ENCODE measurements around the gene DPEP1.
"Not testable (repeated sequence)": the region's sequence is repeated elsewhere in the genome, so short reads cannot be mapped to it uniquely, and the experiment has no call there.

The DPEP1 gene

GRCh38 chr16:89621698-89622409 lies 8.4 kb downstream of the DPEP1 start:
- no peak for DNase-seq

DNA sequence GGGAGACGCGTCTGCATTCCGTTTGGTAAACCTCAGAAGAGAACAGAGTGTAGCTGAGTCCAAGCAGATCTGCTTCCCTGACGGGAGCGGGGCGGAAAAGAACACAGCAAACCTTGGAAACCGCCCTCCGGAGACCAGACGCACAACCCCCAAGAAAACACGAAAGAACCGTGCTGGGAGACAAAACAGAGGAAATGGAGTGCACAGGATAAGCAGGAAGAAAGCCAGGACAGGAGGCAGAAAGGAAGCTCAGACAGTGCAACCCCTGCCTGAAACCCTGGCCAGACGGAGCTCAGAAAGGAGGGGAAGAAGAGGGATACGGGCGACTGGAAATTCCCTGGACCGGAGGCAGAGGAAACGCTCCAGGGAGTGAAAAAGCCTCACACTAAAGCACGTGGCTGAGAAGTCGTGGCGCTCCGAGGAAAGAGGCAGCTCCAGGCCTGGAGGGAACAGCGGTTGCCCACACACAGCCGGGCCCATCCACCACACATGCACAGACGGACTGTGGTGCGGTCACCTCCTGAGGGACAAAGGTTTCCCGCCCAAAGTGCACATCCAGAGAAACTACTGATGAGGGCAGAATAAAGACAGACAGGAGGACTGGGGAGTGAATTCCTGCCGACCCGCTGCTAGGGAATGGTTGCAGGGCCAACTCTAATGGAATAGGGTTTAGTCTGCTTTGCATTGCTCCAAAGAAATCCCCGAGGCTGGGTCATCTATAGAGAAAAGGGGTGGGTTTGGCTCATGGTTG lies 10.2 kb downstream of the DPEP1 start:
- DNase-seq: no peak

DNA sequence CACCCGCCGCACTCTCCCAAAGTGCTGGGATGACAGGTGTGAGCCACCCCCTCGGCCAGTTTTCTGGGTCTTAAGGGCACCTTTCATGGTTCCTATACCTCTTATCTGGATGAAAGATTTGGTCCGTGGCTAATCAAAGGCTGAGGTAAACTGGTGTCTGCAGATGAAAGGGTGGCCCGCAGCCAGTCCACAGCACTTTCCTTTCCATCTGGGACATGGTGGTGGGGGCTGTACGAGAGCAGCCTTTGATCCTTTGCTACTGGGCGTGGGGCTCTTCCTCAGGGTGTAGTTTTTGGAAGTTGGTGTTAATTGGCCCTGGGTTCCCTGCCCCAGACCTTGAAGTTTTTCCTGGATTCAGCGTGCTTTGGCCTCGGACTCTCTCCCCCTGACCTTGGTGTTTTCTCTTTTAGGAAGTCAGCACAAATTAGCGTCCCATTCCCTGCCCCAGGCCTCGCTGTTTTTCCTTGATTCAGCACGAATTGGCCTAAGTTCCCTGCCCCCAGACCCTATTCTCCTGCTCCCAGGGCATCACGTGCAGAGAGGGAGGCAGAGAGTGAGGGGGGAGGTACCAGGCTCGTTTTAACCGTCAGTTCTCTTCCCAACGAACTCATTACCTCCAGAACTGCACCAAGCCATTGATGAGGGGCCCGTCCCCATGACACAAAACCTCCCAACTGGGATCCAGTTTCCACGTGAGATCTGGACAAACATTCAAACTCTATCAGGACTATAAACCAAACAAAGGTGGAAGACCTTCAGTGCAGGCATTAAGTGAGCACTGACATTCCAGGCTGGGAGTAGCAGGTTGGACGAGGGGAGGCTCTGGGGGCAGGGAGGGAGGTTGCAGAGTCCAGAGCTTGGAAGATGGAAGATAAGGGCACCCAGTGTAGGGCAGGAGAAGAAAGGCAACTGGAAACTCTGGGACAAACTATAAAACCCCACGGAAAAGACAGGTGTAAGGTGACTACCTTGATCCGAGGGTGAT lies 11.6 kb downstream of the DPEP1 start:
- no peak for DNase-seq

DNA sequence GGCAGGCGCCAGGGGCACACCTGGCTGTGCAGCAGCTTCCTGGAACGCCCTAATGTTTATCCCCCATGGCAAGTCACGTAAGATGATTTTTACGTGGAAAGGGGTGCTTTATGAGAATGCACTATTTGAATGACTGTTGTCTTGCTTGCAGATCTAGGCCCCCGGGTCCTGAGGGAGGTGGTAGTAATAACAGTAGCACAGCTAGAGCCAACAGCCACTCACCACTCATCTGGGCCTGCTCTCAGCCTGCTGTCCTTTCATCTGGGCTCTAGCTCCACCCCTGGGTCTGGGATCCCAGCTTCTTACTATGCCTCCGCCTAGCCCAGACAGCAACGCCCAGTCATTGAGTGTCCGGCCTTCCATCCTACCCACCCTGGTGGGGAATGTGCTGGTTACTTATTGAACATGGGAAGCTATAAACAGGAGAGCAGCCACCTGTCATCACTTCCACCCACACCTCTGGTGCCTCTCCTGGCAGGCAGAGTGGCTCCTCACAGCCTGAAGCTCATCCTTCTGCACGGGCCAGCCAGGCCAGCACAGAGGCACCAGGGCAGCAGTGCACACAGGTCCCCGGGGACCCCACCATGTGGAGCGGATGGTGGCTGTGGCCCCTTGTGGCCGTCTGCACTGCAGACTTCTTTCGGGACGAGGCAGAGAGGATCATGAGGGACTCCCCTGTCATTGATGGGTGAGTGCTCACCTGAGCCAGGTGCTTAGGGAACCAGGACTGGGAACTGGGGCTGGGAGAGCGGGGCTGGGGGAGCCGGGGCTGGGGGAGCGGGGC lies 16.6 kb downstream of the DPEP1 start:
- DNase-seq: no peak

DNA sequence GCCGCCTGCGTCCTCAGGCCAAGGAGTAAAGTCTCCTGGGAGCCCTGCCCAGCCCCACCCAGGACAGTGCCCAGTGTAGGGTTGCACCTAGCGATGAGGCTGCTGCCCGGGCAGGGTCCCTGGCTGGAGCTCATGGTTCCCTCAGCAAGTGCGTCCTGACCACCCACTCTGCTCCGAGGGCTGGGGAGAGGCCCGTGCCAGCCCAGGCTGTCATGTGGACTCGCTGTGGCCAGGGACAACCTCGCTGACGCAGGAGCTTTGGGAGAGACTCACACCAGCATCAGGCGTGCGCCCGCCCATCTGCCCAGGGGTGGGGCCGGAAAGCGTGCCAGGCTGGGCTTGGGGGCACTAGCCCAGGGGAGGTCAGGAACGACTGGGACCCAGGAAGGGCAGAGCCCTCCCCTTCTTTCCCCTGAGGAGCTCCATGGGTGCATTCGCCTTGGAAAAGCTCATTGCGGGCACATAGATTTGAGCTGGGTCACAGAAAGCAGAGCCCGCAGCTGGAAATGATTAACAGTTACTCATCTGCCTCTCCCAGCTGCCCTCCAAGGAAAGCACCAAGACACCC lies 19.7 kb downstream of the DPEP1 start:
- no peak for DNase-seq

DNA sequence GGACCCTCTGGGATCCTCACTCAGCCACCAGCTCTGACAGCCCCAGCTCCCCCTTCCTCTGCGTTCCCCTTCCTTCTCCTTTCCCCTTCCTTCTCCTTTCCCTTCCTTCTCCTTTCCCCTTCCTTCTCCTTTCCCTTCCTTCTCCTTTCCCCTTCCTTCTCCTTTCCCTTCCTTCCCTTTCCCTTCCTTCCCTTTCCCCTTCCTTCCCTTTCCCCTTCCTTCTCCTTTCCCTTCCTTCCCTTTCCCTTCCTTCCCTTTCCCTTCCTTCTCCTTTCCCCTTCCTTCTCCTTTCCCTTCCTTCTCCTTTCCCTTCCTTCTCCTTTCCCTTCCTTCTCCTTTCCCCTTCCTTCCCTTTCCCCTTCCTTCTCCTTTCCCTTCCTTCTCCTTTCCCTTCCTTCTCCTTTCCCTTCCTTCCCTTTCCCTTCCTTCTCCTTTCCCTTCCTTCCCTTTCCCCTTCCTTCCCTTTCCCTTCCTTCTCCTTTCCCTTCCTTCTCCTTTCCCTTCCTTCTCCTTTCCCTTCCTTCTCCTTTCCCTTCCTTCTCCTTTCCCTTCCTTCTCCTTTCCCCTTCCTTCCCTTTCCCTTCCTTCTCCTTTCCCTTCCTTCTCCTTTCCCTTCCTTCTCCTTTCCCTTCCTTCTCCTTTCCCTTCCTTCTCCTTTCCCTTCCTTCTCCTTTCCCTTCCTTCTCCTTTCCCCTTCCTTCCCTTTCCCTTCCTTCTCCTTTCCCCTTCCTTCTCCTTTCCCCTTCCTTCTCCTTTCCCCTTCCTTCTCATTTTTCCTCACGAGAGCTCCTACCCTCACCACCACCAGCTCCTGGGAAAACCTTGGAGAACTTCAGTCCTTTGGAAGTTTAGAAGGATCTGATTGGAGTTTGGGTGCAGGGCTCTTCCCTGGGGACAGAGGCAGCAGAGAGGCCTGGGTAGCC lies 21.3 kb downstream of the DPEP1 start:
- DNase-seq: not testable (repeated sequence)

GRCh38 chr16:89636663-89637062 lies 23.2 kb downstream of the DPEP1 start:
- no peak for DNase-seq

DNA sequence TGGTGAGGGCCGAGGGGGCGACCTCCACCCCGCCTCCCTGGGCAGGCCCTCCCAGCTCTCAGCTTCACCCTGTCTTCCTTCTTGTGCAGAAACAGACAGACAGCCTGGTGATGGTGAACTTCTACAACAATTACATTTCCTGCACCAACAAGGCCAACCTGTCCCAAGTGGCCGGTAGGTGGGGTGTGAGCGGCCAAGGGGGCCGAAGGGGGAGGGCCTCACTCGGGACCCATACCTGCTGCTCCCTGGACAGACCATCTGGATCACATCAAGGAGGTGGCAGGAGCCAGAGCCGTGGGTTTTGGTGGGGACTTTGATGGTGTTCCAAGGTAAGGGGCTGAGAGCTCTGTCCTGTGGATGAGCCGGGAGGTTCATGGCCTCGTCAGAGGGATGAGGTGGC lies 23.9 kb downstream of the DPEP1 start:
- DNase-seq: no peak

GRCh38 chr16:89638455-89638854 lies 25.0 kb downstream of the DPEP1 start:
- DNase-seq: no peak

GRCh38 chr16:89639385-89639784 lies 25.9 kb downstream of the DPEP1 start:
- DNase-seq: no peak

DNA sequence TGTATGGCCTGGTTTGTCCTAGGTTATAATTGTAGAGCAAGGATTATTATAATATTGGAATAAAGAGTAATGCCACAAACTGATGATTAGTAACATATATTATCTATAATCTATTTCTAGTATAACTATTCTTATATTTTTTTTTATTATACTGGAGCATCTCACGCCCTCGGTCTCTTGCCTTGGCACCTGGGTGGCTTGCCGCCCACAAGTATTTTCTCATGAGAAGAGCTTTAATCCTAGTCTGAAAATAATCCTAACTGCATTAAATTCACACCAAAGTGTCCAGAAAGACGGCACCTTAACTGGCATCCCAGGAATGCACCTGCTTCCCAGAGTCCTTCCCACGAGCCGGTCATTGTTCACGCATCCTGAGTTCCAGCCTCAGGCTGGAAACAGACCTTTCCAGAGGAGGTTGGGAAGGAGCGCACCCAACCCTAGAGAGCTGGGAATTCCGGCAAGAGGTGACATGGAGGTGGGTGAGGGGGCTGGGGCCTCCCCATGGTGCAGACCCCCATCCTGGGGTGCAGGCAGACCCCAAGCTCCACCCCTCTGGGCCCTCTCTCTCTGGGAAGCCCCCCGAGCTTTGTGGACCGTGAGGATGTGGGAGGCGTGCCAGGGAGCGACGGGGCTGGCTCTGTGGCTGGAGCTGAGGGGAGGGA lies 28.1 kb downstream of the DPEP1 start:
- DNase-seq: no peak

GRCh38 chr16:89642574-89642973 lies 29.1 kb downstream of the DPEP1 start:
- DNase-seq: no peak

GRCh38 chr16:89643769-89644300 lies 30.4 kb downstream of the DPEP1 start:
- peak; percentile 36 for DNase-seq

GRCh38 chr16:89645122-89645521 lies 31.7 kb downstream of the DPEP1 start:
- DNase-seq: no peak

DNA sequence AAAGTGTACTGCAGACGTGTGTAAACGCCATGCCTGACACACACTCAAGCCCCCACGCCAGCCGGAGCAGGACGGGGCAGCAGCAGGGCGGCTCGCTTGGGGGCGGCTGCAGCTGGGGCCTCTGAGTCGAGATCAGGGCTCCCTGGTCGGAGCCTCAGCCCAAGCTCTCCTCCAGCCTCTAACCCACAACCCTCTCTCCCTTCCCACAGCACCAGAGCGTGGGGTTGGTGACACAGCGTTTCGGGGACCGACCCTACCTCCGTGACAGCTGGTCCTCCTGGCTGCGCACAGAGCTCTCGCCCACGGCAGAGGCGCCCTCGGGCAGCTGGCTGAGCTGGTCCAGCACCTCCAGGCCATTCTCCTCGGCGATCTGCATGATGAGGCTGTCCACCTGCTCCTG lies 32.8 kb downstream of the DPEP1 start:
- no peak for DNase-seq

DNA sequence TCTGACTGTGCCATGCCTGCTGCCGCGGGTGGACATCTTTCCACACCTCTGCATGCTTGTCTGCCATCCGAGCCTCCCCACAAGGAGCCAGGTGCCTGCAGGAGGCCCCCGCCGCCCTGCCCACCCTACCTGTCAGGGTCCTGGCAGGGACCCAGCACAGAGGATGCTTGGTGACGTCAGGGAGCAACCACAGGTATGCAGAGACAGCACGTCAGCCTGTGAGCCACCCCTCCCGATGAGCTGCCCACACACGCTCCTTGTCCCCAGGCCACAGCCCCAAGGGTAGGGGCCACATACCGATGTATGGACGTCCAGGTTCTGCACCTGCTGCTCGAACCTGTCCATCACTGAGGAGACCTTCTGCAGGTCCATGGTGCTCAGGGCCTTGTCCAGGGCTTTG lies 33.5 kb downstream of the DPEP1 start:
- DNase-seq: no peak

GRCh38 chr16:89651584-89651983 lies 38.1 kb downstream of the DPEP1 start:
- no peak for DNase-seq

GRCh38 chr16:89653656-89654295 lies 40.3 kb downstream of the DPEP1 start:
- DNase-seq: no peak

DNA sequence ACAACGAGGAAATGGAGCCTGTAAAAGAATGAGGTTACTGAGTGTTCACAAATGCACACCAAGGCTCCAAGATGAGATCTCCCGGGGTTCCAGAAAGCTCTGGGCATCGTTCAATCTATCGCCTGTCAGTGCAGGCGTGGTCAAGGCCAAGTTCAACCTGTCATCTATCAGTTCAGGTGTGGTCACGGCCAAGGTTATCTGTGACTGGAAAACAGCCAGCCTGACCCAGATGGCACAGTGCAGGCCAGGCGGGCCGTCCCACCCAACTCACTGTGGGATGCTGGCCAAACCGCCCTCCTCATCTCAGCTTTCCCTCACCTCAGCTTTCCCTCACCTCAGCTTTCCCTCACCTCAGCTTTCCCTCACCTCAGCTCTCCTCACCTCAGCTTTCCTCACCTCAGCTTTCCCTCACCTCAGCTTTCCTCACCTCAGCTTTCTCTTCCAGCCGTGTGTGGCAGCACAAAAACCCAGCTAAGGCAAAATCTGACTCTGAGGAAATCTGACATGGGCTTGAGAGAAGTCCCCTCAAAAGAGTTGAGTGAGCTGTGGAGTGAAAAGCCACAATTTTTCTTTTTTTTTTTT lies 41.7 kb downstream of the DPEP1 start:
- DNase-seq: peak; percentile 9
